ENCODE results near the gene MCC.

MCC gene

DNA sequence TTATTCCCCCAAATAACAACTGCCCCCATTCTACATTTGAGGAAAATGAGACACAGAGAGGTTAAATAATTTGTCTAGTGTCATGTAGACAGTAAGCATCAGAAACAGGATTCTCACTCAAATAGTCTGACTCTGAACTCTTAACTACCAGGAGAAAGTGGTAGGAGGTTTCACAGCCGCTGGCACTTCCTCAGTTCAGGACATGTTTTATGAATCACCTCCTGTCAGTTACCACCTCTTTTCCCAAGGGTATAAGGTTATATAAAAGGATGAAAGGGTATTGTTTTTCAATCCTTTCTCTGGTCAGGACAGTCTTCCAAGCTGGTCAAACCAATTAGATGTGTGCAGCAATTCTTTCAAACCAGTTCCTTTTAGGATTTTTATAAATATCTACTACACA is 105.5 kb downstream of the MCC start:
- TF ChIP-seq YY1 (IDR thresholded peaks at IDR 0.05; ENCODE audit: low read depth) (no peak), TEAD4 (IDR thresholded peaks at IDR 0.05) (no peak), TAF1 (IDR thresholded peaks at IDR 0.05; ENCODE audit: low read depth) (no peak), MAX (IDR thresholded peaks at IDR 0.05) (no peak), NFIC (IDR thresholded peaks at IDR 0.05) (no peak), TCF12 (IDR thresholded peaks at IDR 0.05; ENCODE audit: low read depth) (no peak), FOXM1 (IDR thresholded peaks at IDR 0.05; ENCODE audit: borderline replicate concordance, low read depth) (no peak), RAD21 (IDR thresholded peaks at IDR 0.05; ENCODE audit: low read depth) (no peak)

DNA sequence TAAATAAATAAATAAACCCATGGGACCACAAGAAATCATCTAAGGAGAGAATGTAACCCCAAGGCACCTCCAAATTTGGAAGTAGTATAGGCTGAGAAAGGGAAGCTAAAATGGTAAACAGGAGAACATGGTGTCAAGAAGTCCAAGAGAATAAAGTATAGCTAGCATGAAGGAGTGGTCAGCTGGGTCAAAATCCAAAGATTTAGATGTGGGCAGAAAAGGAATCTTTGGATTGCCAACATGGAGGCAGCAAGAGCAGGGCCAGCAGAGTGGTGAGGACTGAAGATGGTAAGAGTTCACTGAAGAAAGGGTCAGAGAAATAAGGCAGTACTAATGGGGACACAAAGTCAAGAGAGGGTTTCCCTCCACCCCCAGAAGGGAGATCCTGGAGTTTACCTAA is 106.5 kb downstream of the MCC start:
- TF ChIP-seq ZBTB7A (IDR thresholded peaks at IDR 0.05; ENCODE audit: low read depth) (no peak), TAF1 (IDR thresholded peaks at IDR 0.05; ENCODE audit: low read depth) (no peak), YY1 (IDR thresholded peaks at IDR 0.05; ENCODE audit: low read depth) (no peak), TEAD4 (IDR thresholded peaks at IDR 0.05) (no peak), REST (IDR thresholded peaks at IDR 0.05; ENCODE audit: low read depth) (no peak), EGR1 (IDR thresholded peaks at IDR 0.05) (no peak), EP300 (IDR thresholded peaks at IDR 0.05; ENCODE audit: borderline replicate concordance) (no peak), CREB1 (IDR thresholded peaks at IDR 0.05; ENCODE audit: low read depth) (no peak), MAX (IDR thresholded peaks at IDR 0.05) (no peak), NFIC (IDR thresholded peaks at IDR 0.05) (no peak), FOXM1 (IDR thresholded peaks at IDR 0.05; ENCODE audit: borderline replicate concordance, low read depth) (no peak), TCF12 (IDR thresholded peaks at IDR 0.05; ENCODE audit: low read depth) (no peak), RAD21 (IDR thresholded peaks at IDR 0.05; ENCODE audit: low read depth) (no peak), CEBPB (IDR thresholded peaks at IDR 0.05) (no peak)
- TF ChIP-seq, protein P1, sequence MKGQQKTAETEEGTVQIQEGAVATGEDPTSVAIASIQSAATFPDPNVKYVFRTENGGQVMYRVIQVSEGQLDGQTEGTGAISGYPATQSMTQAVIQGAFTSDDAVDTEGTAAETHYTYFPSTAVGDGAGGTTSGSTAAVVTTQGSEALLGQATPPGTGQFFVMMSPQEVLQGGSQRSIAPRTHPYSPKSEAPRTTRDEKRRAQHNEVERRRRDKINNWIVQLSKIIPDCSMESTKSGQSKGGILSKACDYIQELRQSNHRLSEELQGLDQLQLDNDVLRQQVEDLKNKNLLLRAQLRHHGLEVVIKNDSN (IDR thresholded peaks at IDR 0.05) = no peak

DNA sequence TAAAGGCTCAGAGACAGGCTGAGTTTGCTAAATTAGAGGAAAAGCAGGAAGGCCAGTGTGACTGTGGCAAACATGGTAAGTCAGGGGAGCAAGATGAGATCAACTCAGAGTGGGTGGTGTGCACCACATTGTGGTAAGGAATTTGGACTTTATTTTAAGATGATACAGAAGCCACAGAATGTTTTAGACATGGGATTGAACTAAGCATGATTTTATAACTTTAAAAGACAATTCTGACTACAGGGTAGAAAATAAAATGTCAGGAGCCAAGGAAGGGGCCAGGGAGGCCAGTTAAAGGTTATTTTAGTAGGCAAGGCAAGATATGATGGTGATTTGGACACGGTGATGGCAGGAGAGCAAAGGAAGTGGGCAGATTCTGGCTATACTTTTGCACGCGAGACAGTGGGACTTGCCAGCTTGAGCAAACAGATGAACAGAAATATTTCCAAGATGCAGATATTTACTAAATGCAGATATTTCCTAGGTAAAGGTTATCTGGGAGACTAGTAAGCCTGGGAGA is 107.4 kb downstream of the MCC start:
- TF ChIP-seq ZBTB7A (IDR thresholded peaks at IDR 0.05; ENCODE audit: low read depth) = no peak
- TF ChIP-seq REST (IDR thresholded peaks at IDR 0.05; ENCODE audit: low read depth) = no peak
- TF ChIP-seq, protein P1 (IDR thresholded peaks at IDR 0.05) = no peak
- no peak for TF ChIP-seq EGR1 (IDR thresholded peaks at IDR 0.05)
- no peak for TF ChIP-seq RAD21 (IDR thresholded peaks at IDR 0.05; ENCODE audit: low read depth)
- TF ChIP-seq NFIC (IDR thresholded peaks at IDR 0.05) = no peak

DNA sequence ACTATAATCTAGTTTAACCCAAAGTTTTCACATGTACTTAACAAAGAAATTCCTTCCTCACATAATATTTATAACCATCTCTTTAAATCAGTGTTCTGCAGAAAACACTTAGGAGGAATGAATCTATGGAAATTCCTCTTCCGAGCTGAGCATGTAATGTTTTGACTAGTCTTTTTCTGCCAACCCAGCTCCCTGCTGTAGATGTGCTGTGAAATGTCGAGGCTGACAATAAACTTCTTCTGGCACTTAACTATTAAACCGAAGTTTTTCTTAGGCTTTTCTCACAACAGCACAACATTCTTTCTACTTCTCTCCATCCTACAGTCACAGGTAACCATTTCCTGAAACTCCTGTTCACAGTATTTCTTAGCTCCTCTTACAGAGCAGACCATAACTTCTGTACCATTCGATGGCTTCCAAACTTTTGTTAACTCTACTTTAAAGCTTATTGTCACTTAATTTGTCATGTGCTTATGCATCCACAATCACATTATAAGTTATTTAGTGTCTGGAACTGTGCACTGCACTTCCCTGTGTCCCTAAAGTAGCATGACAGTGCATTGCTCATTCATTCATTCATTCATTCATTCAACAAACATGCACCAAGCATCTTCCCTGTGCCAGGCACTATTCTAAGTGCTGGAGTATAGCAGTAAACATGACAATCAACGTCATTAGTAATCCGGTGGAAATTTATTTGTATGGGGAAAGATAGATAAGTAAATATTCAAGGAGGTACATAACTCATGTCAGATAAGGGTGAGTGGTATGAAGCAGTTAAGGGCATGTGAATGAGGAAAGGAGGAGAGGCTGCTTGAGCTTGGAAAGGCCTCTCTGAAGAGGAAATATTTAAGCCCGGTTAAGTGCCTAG is 108.1 kb downstream of the MCC start:
- TF ChIP-seq MAX (IDR thresholded peaks at IDR 0.05) (no peak), FOXM1 (IDR thresholded peaks at IDR 0.05; ENCODE audit: borderline replicate concordance, low read depth) (no peak), TAF1 (IDR thresholded peaks at IDR 0.05; ENCODE audit: low read depth) (no peak), RAD21 (IDR thresholded peaks at IDR 0.05; ENCODE audit: low read depth) (no peak), YY1 (IDR thresholded peaks at IDR 0.05; ENCODE audit: low read depth) (no peak), EP300 (IDR thresholded peaks at IDR 0.05; ENCODE audit: borderline replicate concordance) (no peak), TEAD4 (IDR thresholded peaks at IDR 0.05) (no peak), CEBPB (IDR thresholded peaks at IDR 0.05) (no peak), ZBTB7A (IDR thresholded peaks at IDR 0.05; ENCODE audit: low read depth) (no peak), EGR1 (IDR thresholded peaks at IDR 0.05) (no peak), CREB1 (IDR thresholded peaks at IDR 0.05; ENCODE audit: low read depth) (no peak), NFIC (IDR thresholded peaks at IDR 0.05) (no peak), REST (IDR thresholded peaks at IDR 0.05; ENCODE audit: low read depth) (no peak), TCF12 (IDR thresholded peaks at IDR 0.05; ENCODE audit: low read depth) (no peak)
- TF ChIP-seq, protein P1 (IDR thresholded peaks at IDR 0.05) = no peak

Measured in Ishikawa (cell line).